IPS-18c (cell line): ENCODE measurements around the gene ABCA2.

ENCODE experiments used
- H3K4me3 ChIP-seq: 2 replicates; pipeline ENCODE4 v1.7.0; 2013; ENCODE audit warnings: low read depth, mild to moderate bottlenecking, low read length, moderate library complexity; ENCODE audit not compliant: insufficient read depth
- H3K9me3 ChIP-seq: one replicate; pipeline ENCODE4 v1.6.1; 2013; ENCODE audit warnings: mild to moderate bottlenecking, low read length, moderate library complexity; ENCODE audit not compliant: control insufficient read depth, insufficient read depth

Gene ABCA2

DNA sequence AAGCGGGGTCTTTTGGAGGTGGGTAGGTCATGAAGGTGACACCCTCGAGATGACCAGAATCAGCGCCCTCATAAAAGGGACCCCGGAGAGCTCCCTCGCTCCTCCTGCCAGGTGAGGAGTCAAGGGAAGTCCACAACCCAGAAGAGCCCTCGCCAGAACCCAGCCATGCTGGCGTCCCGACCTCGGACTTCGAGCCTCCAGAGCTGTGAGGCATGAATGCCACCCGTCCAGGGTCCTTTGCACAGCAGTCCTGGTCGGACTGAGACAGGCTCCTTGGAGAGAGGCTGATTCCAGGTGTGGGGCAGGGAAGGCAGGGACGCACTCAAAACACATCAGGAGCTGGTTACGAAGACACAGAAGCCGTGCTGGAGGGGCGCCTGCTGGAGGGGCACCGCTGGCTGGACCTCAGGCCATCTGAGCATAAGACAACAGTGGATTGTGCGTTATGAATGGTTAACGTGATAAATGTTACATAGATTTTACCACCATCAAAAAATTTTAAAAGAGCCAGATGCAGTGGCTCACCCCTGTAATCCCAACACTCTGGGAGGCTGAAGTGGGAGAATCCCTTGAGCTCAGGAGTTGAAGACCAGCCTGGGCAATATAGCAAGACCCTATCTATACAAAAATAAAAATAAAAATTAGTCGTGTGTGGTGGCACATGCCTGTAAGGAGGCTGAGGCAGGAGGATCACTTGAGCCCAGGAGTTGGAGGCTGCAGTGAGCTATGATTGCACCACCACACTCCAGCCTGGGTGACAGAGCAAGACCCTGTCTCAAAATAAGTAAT, 26.0 kb downstream of the ABCA2 start:
- Histone ChIP-seq H3K4me3 (no peak overlapping the region), H3K9me3 (no peaks in the 10 kb centered on the region)

DNA sequence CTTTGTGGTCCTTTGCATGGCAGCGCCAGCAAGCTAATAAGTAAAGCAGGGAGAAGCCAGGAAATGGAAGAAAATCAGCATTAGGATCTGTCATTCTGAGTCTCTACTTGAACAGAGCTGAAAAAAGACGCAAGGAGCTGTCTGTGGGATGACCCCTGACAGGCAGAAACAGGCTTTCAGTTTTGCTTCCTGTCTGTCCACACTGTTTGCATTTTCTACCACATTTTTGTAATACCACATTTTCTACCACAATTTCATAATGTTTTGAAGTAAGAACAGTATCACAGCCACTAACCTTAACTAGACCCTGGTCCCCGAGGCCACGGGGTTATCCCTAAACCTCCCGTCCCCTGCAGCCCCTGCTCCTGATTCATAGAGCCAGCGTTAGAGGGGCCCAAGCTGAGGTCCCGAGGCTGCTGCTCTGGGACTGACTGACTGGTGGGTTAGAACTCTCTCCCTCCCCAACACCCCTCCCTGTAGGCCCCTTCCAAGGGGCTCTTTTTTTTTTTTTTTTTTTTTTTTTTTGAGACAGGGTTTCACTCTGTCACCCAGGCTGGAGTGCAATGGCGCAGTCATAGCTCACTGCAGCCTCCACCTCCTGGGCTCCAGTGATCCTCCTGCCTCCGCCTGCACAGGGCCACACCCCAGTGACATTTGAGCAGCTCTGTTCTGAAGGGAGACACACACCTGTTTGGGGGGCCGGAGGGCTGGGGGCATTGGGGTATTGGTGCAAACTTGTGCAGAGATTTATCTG, 27.7 kb downstream of the ABCA2 start:
- Histone ChIP-seq H3K9me3 (no peaks in the 10 kb centered on the region), H3K4me3 (no peak overlapping the region)

DNA sequence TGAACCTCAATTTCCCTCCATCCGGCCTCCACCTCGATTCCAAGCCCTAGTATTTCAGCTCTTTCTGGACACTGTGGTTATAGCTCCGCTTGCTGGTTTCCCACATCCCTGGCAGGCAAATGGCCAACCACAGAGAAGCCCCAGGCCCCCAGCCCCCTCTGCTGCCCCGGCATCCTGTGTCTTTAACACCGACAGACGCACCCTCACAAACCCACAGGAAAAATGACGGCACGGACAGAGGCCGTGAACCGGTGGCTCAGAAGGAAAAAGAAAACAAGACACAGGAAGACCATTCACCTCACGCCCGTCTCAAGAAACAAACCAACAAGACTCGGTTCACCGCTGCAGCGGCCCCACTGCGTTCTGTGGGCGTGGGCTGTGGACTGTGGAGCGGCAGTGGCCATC, 30.2 kb downstream of the ABCA2 start:
- Histone ChIP-seq H3K4me3 (no peak overlapping the region), H3K9me3 (no peaks in the 10 kb centered on the region)

DNA sequence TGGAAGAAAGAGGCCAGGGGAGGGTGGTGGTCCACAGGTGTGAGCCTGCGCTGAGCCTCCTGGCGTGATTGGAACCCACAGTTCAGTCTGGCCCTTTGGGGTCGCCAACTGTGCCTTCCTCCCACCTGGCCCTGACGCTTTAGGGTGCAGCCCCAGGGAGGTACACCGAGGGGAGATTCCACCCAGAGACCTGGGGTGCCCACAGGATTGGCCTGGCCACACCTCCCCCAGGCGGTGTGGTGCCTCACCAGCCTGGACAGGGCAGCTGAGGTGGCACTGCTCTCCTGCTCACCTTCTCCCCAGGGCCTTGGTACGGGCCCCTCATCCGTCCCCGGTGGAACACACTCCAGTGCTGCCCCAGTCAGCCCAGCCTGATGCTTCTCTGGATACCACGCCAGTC, 30.7 kb downstream of the ABCA2 start:
- no peaks in the 10 kb centered on the region for H3K9me3 ChIP-seq
- 0 out of 2 replicates have a peak overlapping the region, but pooled peaks have one; percentile 15 for H3K4me3 ChIP-seq

DNA sequence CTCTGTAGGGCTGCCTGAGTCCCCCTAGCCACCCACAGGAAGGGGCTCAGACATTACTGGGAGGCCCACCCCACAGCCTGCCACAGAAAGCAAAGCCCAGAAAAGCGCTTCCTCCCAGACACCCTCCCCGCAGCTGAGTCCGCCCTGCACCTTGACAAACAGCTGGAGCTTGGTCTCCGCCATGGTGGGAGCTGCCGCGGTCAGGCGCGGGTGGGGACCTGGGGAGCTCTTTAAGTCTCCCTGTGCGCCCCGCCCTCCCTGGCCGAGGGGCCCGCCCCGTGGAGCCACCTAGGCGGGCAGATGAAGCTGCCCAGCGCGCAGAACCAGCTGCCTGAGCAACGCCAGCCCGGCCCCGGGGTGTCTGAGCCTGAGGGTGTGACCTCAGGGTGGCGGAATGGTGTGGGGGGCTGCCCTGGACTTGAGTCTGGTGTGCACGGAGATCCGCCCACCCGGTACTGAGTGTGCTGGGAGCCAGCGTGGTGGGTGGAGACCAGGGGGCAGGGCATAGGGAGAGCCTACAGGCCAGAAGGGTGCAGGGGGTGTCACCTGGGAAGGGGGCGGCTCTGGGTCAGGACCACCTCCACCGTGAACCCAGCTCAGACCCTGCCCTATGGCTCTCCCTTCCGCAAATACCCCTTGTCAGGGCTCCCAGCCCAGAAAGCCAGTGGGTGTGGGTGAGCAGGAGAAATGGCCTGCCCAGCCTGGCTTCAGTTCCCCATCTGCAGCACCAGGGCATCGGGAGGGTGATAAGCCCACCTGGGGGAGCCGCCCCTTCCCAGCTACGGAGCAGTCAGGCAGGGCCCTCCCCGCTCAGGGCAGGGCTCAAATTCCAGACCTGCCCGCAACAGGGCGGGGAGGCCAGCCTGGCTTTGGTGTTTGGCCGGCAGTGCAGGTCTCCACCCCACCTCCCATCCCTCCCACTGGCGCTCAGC, 31.4 kb downstream of the ABCA2 start, which contains the start of gene CLIC3:
TSS of gene CLIC3 (minus strand) at position 208 of the 932 bp plus-strand sequence. CDS start at position 183, 25 bp downstream.
- Histone ChIP-seq H3K4me3 (peak within 1 kb of the TSS; percentile 34), H3K9me3 (no peaks in the 10 kb centered on the region)

DNA sequence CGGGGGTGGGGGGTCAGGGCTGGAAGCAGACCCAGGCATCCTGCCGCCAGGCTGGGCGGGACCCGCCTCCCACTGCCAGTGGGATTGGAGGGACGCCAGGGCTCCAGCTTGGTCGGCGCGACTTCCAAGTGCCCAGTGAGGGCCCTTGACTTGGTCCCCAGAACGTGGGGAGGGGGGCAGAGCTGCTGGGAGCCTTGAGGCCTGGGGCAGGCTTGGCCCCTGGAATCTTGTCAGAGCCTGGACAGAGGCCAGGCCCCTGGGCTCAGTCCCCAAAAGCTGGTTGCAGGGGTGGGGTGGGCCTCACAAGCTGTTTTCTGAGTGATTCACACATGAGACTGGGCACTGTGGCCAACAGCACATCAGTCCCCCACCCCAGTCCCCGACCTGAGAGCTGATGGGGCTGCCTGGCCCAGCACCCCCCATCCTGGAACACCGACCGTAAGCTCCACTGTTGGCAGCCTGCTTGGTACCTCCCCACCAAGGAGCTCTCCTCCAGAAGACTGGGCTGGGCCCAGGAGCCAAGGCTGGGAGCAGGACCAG, 32.2 kb downstream of the ABCA2 start:
- no peaks in the 10 kb centered on the region for H3K9me3 ChIP-seq
- no peak overlapping the region for H3K4me3 ChIP-seq

DNA sequence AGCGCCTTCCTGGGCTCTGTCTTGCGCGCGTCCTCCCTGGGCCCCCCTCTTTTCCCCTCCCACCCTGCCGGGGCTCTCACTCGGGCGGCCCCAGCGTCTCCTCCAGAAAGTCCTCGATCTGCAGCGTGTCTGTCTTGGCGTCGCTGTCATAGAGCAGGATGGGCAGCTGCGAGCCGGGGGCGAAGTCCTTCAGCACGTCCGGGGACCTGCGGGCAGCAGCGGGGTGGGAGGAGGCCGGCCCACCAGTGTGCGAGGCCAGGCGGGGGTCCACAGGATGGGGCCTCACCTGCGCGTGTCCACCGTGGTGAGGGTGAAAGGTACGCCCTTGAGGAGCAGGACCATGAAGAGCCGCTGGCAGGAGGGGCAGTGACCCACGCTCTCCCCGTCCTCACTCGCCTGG, 32.7 kb downstream of the ABCA2 start:
- Histone ChIP-seq H3K4me3 (no peak overlapping the region), H3K9me3 (no peaks in the 10 kb centered on the region)

DNA sequence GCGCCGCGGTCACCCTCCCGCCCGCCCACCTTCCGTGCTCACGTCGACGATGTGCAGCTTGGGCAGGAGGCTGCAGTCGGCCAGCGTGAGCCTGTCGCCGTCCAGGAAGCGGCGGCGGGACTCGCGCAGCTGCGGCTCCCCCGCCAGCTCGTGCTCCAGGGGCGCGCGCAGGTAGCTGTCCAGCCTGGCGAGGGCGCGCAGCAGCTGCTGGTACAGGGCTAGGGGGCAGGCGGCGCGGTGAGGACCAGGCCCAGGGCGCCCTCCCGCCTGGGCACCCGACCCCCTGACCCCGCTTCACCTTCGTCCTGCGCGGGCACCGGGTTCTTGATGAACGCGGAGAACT, 33.2 kb downstream of the ABCA2 start:
- no peaks in the 10 kb centered on the region for H3K9me3 ChIP-seq
- H3K4me3 ChIP-seq: no peak overlapping the region

DNA sequence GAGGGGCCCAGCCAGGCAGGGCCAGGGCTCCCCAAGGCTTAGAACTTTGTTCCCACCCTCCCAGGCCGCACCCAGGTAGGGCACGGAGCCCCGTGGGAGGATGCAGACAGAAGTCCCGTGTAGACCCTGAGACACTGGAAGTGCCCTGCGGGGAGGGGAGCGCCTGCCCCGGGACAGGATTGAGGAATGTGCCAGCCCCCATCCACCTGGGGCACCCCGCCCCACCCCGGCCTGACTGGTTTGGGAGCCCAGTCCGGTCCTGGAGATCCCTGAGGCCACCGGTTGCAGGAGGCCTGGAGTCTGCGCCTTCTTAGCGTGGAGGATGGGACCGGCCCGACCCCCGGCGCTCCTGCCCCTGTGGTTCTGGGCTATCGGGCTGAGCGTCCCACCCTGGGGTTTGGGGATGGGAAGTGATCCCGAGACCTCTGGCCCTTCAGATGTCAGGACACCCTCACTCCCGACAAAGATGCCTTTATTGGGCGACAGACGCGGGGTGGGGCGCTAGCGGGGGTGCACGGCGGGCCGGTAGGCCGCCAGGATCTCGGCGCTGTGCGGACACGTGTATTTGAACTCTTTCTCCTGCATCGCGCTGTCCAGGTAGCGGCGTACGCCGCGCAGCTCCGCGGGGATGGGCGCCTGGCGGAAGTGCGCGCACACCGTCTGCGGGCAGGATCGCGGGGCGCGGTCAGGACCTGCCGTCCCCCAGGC, 33.7 kb downstream of the ABCA2 start:
- Histone ChIP-seq H3K4me3 (no peak overlapping the region), H3K9me3 (no peaks in the 10 kb centered on the region)

DNA sequence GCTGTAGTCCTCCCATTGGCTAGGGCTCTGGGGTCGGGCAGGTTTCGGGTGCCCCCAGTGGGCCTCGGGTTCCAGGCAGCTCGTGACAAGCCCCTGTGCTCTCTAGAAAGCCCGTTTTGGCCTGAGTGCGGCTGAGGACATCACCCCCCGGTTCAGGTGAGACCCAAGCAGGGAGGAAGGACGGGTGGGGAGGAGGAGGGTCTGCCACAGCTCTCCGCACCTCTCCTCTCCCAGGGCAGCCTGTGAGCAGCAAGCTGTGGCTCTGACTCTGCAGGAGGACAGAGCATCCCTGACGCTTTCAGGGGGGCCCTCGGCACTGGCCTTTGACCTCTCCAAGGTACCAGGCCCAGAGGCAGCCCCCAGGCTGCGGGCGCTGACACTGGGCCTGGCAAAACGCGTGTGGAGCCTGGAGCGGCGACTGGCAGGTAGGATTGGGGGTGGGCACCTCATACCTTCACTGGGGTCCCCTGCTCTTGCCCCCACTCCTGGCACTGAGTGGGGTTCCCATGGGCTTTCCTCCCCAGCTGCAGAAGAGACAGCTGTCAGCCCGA, 35.1 kb downstream of the ABCA2 start:
- no peaks in the 10 kb centered on the region for H3K9me3 ChIP-seq
- peak overlapping the region; percentile 89 for H3K4me3 ChIP-seq

DNA sequence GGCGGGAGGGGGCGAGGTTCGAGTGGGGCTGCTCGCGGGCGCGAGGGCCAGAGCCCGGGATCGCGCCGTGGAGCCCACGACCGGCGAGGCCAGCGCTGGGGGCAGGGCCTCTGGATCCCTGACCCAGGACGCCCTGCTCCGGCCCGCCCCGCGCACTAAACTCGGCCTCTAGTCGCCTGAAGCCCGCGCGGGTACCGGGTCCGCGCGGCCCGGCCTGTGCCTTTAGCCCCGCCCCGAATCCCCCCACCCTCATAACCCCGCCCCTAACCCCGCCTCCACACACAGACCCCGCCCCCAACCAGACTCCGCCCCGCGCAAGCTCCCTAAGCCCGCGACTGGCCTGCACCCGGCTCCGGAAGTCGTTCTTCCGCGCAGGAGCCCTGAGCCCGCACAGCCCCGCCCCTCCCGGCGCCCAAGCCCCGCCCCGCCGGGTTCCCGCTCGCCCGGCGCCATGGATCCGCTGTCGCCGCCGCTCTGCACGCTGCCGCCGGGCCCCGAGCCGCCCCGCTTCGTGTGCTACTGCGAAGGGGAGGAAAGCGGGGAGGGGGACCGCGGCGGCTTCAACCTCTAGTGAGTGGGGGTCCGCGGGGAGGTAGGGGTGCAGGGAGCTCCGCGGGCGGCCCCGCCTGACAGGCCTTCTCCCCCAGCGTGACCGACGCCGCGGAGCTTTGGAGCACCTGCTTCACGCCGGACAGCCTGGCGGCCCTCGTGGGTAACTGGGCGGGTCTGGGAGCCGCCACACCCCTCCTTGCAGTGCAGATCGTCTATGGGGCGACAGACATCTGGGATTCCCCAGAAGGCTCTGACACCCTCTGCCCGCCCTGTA, 35.8 kb downstream of the ABCA2 start, which contains the start of gene PAXX:
TSS of gene PAXX (plus strand) at position 430 of the 826 bp plus-strand sequence. CDS start at position 452, 22 bp downstream.
- no peaks in the 10 kb centered on the region for H3K9me3 ChIP-seq
- H3K4me3 ChIP-seq: peak within 1 kb of the TSS; percentile 89

DNA sequence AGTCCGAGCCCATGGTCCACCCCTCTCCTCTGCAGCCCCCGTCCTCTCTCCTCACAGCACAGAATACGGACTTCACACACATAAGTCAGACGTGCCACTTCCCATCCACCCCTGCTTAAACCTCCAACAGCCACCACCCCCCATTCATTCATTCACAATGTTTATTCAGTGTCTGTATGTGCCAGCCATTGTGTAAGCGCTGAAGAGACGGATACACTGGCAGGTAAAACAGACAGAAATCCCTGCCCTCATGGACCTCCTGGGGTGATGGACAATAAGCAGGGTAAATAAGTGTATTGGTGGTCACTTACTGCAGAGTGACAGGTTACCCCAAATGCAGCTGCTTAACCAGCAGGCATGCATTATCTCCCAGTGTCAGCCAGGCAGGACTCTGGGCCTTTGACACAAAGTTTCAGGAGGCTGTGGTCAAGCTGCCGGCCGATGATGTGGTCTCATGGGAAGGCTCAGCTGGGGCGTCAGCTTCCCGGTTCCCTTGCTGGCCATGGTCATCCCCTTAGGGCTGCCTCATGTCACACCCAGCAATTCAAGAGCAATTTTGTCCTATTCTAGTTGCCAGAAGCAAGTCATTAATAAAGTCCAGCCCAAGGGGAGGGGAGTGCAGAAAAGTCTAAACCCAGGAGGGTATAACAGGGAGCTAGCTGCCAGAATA, 37.7 kb downstream of the ABCA2 start:
- no peak overlapping the region for H3K4me3 ChIP-seq
- H3K9me3 ChIP-seq: no peaks in the 10 kb centered on the region

DNA sequence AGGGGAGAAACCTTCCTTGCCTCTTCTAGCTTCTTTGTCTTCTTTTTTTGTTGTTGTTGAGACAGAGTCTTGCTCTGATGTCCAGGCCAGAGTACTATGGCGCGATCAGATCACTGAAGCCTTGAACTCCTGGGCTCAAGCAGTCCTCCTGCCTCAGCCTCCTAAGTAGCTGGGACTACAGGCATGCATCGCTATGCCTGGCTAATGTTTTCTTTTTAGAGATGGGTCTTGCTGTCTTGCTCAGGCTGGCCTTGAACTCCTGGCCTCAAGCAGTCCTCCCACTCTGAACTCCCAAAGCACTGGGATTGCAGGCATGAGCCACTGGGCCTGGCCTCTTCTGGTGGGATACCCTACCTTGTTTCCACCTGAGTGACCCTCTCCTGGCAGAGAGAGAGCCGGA, 39.2 kb downstream of the ABCA2 start:
- Histone ChIP-seq H3K9me3 (no peaks in the 10 kb centered on the region), H3K4me3 (no peak overlapping the region)

DNA sequence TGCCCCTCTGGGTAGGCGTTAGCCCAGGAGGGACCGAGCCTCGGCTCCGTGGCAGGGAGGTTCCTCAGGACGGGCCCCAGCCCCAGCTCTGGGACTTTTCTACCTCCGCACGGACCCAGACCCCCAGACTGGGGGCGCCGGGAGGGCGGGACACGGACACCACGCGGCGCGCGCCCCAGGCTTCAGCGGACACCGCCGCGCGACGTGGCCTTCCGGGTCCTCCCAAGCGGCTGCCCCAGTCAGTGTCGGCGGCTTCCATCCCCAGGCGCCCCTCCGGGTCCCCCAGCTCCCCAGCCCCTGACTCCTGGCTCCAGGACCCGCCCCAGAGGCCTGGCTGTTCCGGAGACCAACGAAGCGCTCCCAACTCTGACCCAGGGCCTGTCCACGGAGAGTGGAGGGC, 42.2 kb downstream of the ABCA2 start:
- H3K4me3 ChIP-seq: no peak overlapping the region
- H3K9me3 ChIP-seq: no peaks in the 10 kb centered on the region

DNA sequence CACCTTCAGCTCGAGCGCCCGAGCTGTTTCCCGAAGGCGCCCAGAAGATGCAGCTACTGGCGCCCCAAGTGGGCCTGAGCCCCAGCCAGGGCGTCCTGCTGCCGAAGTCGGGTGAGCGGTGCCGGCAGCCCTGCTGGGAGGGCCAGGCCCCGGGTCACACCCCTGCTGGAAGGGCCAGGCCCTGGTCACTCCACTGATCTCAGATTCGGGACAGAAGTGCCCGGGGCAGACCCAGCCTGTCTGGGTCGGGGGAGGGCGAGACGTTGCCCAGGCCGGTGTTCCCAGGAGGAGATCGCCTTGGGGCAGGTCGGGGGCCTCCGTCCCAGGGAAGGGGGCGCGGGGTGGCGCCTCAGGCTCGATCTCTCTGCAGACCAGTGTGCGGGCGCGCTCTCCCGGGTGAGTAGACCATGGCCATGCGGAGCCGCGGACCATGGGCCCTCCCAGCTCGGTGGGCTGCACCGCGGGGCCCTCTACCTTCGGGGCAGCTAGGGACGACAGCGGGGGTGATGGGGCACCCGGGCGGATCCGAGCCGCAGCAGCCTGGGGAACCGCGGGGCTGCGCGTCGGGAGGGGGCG, 42.9 kb downstream of the ABCA2 start:
- H3K9me3 ChIP-seq: no peaks in the 10 kb centered on the region
- no peak overlapping the region for H3K4me3 ChIP-seq
